GM12878 (cell line): ENCODE measurements around the gene ISLR. TPM values are rescaled to one million over a fixed set of nuclear protein-coding genes. Genes with fewer than 3 reads are reported as not detected.

ENCODE experiments used
- ATAC-seq: fragments of 200-7000 bp; cut with Tn5 transposase; 3 replicates; pipeline ENCODE4 v1.9.1; 2020; ENCODE audit warnings: mild to moderate bottlenecking, moderate library complexity
- BruUV-seq: library from RNA; stranded (reverse); fragments of 400-500 nt; replicated peaks from 2 replicates; lab custom pipeline; 2021; lab: Mats Ljungman, UMichigan
- CTCF ChIA-PET: fragments of 300-600 bp; sonication (Branson Sonifier 250); formaldehyde crosslinking; extraction: SDS; loops from one replicate; lab custom pipeline; 2021; ENCODE audit warnings: inconsistent platforms; lab: Yijun Ruan, JAX
- POLR2A ChIA-PET: fragments of 350-600 bp; formaldehyde crosslinking; extraction: SDS; loops from one replicate; lab custom pipeline; 2021; ENCODE audit warnings: inconsistent platforms; lab: Charles Lee
- RAD21 ChIA-PET: fragments of 300-600 bp; sonication (Branson Sonifier 250); formaldehyde crosslinking; loops from one replicate; lab custom pipeline; 2023; ENCODE audit warnings: antibody characterized with exemption; ENCODE audit not compliant: unreplicated experiment; lab: Charles Lee
- SMC1A ChIA-PET: fragments of 300-600 bp; sonication (Branson Sonifier 250); formaldehyde crosslinking; loops from one replicate; lab custom pipeline; 2023; ENCODE audit not compliant: unreplicated experiment, uncharacterized antibody; lab: Charles Lee
- DNase-seq: peaks from one replicate; pipeline ENCODE4 v3.0.0-alpha.2; 2011; ENCODE audit warnings: low read depth, low spot score
- FAIRE-seq: peaks from 3 replicates; lab custom pipeline; 2011; peaks lifted over from hg19 to GRCh38; lab: Jason Lieb, UNC
- H2AFZ ChIP-seq: 2 replicates; pipeline ENCODE4 v1.6.0; 2011; ENCODE audit warnings: low read depth, low read length, control low read depth; ENCODE audit not compliant: control insufficient read depth
- H3K27ac ChIP-seq: 2 replicates; pipeline ENCODE4 v1.5.1; 2011; ENCODE audit warnings: control low read depth; ENCODE audit not compliant: control insufficient read depth, insufficient read depth
- H3K27me3 ChIP-seq, 2 experiments: replicated peaks in 1 of 2; 2 replicates each; pipeline versions ENCODE4 v1.6.0 to v1.6.1; 2011; ENCODE audit warnings: low read length in 1 of 2; ENCODE audit not compliant: control insufficient read depth in 2 of 2, insufficient read depth in 2 of 2
- H3K36me3 ChIP-seq, 2 experiments: 2 replicates each; pipeline ENCODE4 v1.5.1; 2011; ENCODE audit warnings: low read length in 1 of 2; ENCODE audit not compliant: control insufficient read depth in 2 of 2, insufficient read depth in 2 of 2
- H3K4me1 ChIP-seq: 2 replicates; pipeline ENCODE4 v1.6.1; 2011; ENCODE audit warnings: mild to moderate bottlenecking, low read length, moderate library complexity, mixed read lengths; ENCODE audit not compliant: control insufficient read depth, insufficient read depth
- H3K4me2 ChIP-seq: 2 replicates; pipeline ENCODE4 v1.6.0; 2011; ENCODE audit warnings: control low read depth; ENCODE audit not compliant: control insufficient read depth, insufficient read depth
- H3K4me3 ChIP-seq: fragments of 200-600 bp; sonication (generic); 2 replicates; pipeline ENCODE4 v1.5.1; 2016
- H3K79me2 ChIP-seq: 2 replicates; pipeline ENCODE4 v1.6.0; 2011; ENCODE audit warnings: low read length; ENCODE audit not compliant: control insufficient read depth, insufficient read depth
- H3K9ac ChIP-seq: 2 replicates; pipeline ENCODE4 v1.8.0; 2011; ENCODE audit warnings: low read length, control low read depth, mixed read lengths; ENCODE audit not compliant: control insufficient read depth, insufficient read depth
- H3K9me3 ChIP-seq: replicated peaks from 3 replicates; pipeline ENCODE4 v1.5.1; 2011; ENCODE audit warnings: mild to moderate bottlenecking, low read length; ENCODE audit not compliant: control insufficient read depth, insufficient read depth
- H4K20me1 ChIP-seq: 2 replicates; pipeline ENCODE4 v1.6.0; 2011; ENCODE audit not compliant: control insufficient read depth, insufficient read depth
- CHD4 ChIP-seq: fragments of 200-600 bp; sonication (generic); IDR thresholded peaks from 2 replicates; pipeline ENCODE4 v1.6.1; 2016; ENCODE audit warnings: mild to moderate bottlenecking
- CREB1 ChIP-seq: IDR thresholded peaks from 2 replicates; pipeline ENCODE4 v1.6.1; 2012; ENCODE audit warnings: low read depth, mild to moderate bottlenecking, inconsistent platforms
- CREM ChIP-seq: IDR thresholded peaks from 2 replicates; pipeline ENCODE4 v1.6.1; 2014; ENCODE audit warnings: antibody characterized with exemption, low read depth
- ETV6 ChIP-seq, 2 experiments: fragments of 450-650 bp in 1 of 2; IDR thresholded peaks in 1 of 2; conservative IDR thresholded peaks in 1 of 2; 2 replicates each; pipeline ENCODE4 v1.6.1; 2014; ENCODE audit warnings: antibody characterized with exemption in 1 of 2, borderline replicate concordance in 1 of 2, low read depth in 1 of 2, mild to moderate bottlenecking in 1 of 2, moderate library complexity in 1 of 2
- FOXM1 ChIP-seq: IDR thresholded peaks from 2 replicates; pipeline ENCODE4 v1.6.1; 2012; ENCODE audit warnings: low read depth, mild to moderate bottlenecking, inconsistent platforms, low read length, moderate library complexity
- HDAC2 ChIP-seq: fragments of 200-600 bp; sonication (generic); IDR thresholded peaks from 2 replicates; pipeline ENCODE4 v1.6.1; 2017
- MLLT1 ChIP-seq: fragments of 450-650 bp; IDR thresholded peaks from 2 replicates; pipeline ENCODE4 v1.6.1; 2016; ENCODE audit warnings: mild to moderate bottlenecking
- NFIC ChIP-seq: IDR thresholded peaks from 2 replicates; pipeline ENCODE4 v1.6.1; 2012; ENCODE audit warnings: low read depth, mild to moderate bottlenecking, inconsistent platforms, low read length, moderate library complexity
- NR2F1 ChIP-seq: fragments of 450-650 bp; conservative IDR thresholded peaks from 2 replicates; pipeline ENCODE4 v1.6.1; 2017; ENCODE audit warnings: mild to moderate bottlenecking
- POU2F2 ChIP-seq: IDR thresholded peaks from 3 replicates; pipeline ENCODE4 v1.6.1; 2011; ENCODE audit warnings: low read depth, mild to moderate bottlenecking, low read length, borderline replicate concordance
- RAD51 ChIP-seq: fragments of 450-650 bp; IDR thresholded peaks from 2 replicates; pipeline ENCODE4 v1.6.1; 2016; ENCODE audit warnings: moderate library complexity, mild to moderate bottlenecking, inconsistent platforms
- RCOR1 ChIP-seq: conservative IDR thresholded peaks from 2 replicates; pipeline ENCODE4 v1.6.1; 2012; ENCODE audit warnings: low read depth, low read length, improper control_type of control experiment
- RELA ChIP-seq: fragments of 450-650 bp; IDR thresholded peaks from 2 replicates; pipeline ENCODE4 v1.8.0; 2014; ENCODE audit warnings: borderline replicate concordance; ENCODE audit not compliant: partially characterized antibody
- SRF ChIP-seq, 2 experiments: IDR thresholded peaks; 2 replicates each; pipeline ENCODE4 v1.6.1; 2011; ENCODE audit warnings: low read depth in 2 of 2, low read length in 2 of 2, mild to moderate bottlenecking in 1 of 2, moderate library complexity in 1 of 2
- WRNIP1 ChIP-seq: IDR thresholded peaks from 2 replicates; pipeline ENCODE4 v1.6.1; 2011; ENCODE audit warnings: low read depth, low read length, improper control_type of control experiment, borderline replicate concordance
- ZBTB4 ChIP-seq: fragments of 450-650 bp; formaldehyde crosslinking; IDR thresholded peaks from 2 replicates; pipeline ENCODE4 v1.4.0; 2022; ENCODE audit warnings: mild to moderate bottlenecking, moderate library complexity
- ZNF217 ChIP-seq: fragments of 450-650 bp; IDR thresholded peaks from 2 replicates; pipeline ENCODE4 v1.6.1; 2017; ENCODE audit warnings: antibody characterized with exemption, mild to moderate bottlenecking
- WGBS: methylation state at CpG from one replicate; pipeline ENCODE4 v1.1.6; 2016; ENCODE audit warnings: low lambda C conversion rate; ENCODE audit not compliant: insufficient replicate concordance, insufficient coverage; ENCODE audit errors: missing lambda C conversion rate; 5-methylcytosine and 5-hydroxymethylcytosine counted together
- in situ Hi-C: fragments of 300-500 bp; cut with MboI; formaldehyde crosslinking; loops from 9 replicates; pipeline ENCODE4 v1.14.3; 2018; ENCODE audit warnings: mixed read lengths
- intact Hi-C: fragments of 100-400 bp; cut with micrococcal nuclease; formaldehyde crosslinking; loops from one replicate; pipeline ENCODE4 v1.14.2; 2022; ENCODE audit not compliant: unreplicated experiment
- polyA plus RNA-seq, 11 experiments: library from polyadenylated mRNA; depleted of rRNA in 4 of 11; unstranded in 6 of 11; stranded (reverse) in 5 of 11; fragments of >200 nt; fragmentation: Nextera tagmentation in 4 of 11; fragmentation: Illumina TruSeq in 1 of 11; extraction: Ambion mirVana in 4 of 11; extraction: Trizol in 1 of 11; gene quantifications; 1 replicate in 1 of 11; 2 replicates in 10 of 11; pipeline versions ENCODE4 v1.2.1 to v1.2.3, GENCODE V29; 2011 to 2016; ENCODE audit warnings: inconsistent platforms in 2 of 11, missing spikeins in 2 of 11, low read depth in 1 of 11
- total RNA-seq, 4 experiments: library from RNA; depleted of rRNA in 3 of 4; stranded (reverse); fragments of >200 nt in 3 of 4; fragmentation: Illumina TruSeq in 1 of 4; extraction: Trizol in 1 of 4; gene quantifications; 2 replicates each; pipeline versions ENCODE4 v1.2.1 to v1.2.3, GENCODE V29; 2013 to 2021
- TF ChIP-seq, protein P1 (sequence below): IDR thresholded peaks from 2 replicates; pipeline ENCODE4 v1.6.1; 2012; ENCODE audit warnings: low read depth, low read length, improper control_type of control experiment

ISLR gene
- total and polyA plus RNA-seq, 10 of the 15 experiments (the other 5 are each of a cell fraction or from before 2014, with no cell fraction given) = 0.03 to 1.8 (median 0.54) TPM

DNA sequence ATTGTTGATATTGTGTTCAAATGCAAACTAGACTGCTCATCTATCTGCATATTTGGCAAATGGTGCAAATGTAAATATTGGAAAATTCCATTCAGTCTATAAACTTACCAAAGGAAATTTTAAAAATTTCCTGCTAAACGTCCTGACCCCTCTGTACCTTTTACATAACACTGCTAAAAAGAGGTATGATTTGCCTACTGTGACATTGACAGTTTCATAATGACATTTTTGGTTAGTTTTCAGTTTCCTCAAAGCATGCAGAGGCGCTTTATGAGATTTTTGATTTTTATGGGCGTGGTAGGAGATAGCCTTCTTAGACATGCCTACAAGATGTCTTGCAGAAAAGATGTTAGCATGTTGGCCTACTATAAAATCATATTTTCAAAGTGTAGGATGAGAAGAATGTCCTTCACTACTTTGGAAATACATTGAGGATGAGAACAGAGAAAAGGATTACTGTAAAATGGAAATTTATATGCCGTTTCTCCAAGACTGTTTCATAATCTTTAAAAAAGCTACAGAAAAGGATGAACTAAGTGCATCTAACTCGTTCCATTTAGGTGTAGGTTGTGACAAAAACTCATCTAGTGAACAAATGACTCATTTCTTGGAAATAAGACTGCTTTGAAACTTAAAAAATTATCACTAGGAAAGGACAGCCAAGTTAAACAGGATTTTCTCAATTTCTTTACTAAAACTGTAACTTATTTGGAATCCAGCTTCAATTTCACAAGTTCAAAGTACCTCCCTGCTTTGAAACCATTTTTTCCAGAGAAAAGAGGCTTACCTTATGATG is 14.5 kb upstream of the ISLR start:
- DNase-seq (peak; percentile 69), FAIRE-seq (peak; percentile 84), ATAC-seq (peak; percentile 97)
- in situ Hi-C loops (no loop called here), intact Hi-C loops (no loop called here)
- H3K27ac ChIP-seq = peak overlapping the region; percentile 82
- H3K27me3 ChIP-seq = no peaks in the 10 kb centered on the region
- SMC1A ChIA-PET = interaction anchor here (0.8 kb wide), 1 partner anchor 37 kb away, joined by 4 read pairs; no protein-coding TSS in a partner anchor
- no peaks in the 10 kb centered on the region for H3K79me2 ChIP-seq
- CTCF ChIA-PET = no interaction called here
- POLR2A ChIA-PET = no interaction called here
- H3K4me3 ChIP-seq = peak overlapping the region; percentile 1; the same call in 1 of the 2 replicates
- peak overlapping the region; percentile 35; the same call in 1 of the 2 replicates for H3K9ac ChIP-seq
- BruUV-seq = no TSS peak
- H2AFZ ChIP-seq = peak overlapping the region; percentile 36; the same call in 1 of the 2 replicates
- RAD21 ChIA-PET = no interaction called here
- peaks cover 33% of the 10 kb centered on the region for H3K4me1 ChIP-seq
- H3K36me3 ChIP-seq = no peaks in the 10 kb centered on the region
- H3K9me3 ChIP-seq = no peaks in the 10 kb centered on the region
- peak overlapping the region; percentile 64 for H3K4me2 ChIP-seq
- 10% methylated on average over 5 of the region's 5 CpGs for WGBS
- H4K20me1 ChIP-seq = no peaks in the 10 kb centered on the region
- no peak for TF ChIP-seq ZNF217
- no peak for TF ChIP-seq HDAC2
- TF ChIP-seq CREM = peak; percentile 77
- peak; percentile 53 for TF ChIP-seq RELA
- peak; percentile 79; the same call in 2 of the 3 replicates for TF ChIP-seq POU2F2
- TF ChIP-seq CREB1 = peak; percentile 66; the same call in 1 of the 2 replicates
- TF ChIP-seq ZBTB4 = no peak
- peak in 1 of 2 experiments; percentile 13; a peak in 1 of 4 replicates for TF ChIP-seq SRF (IDR thresholded peaks at IDR 0.05; ENCODE audit: low read depth in 2 of 2, low read length in 2 of 2)
- TF ChIP-seq NFIC = peak; percentile 86; the same call in 1 of the 2 replicates
- TF ChIP-seq FOXM1 = peak; percentile 87; the same call in 1 of the 2 replicates
- TF ChIP-seq CHD4 = no peak
- 0 out of 2 replicates have a peak, but pooled peaks have one; percentile 78 for TF ChIP-seq RCOR1
- no peak for TF ChIP-seq MLLT1
- TF ChIP-seq NR2F1 = peak; percentile 34; the same call in 1 of the 2 replicates
- TF ChIP-seq, protein P1, sequence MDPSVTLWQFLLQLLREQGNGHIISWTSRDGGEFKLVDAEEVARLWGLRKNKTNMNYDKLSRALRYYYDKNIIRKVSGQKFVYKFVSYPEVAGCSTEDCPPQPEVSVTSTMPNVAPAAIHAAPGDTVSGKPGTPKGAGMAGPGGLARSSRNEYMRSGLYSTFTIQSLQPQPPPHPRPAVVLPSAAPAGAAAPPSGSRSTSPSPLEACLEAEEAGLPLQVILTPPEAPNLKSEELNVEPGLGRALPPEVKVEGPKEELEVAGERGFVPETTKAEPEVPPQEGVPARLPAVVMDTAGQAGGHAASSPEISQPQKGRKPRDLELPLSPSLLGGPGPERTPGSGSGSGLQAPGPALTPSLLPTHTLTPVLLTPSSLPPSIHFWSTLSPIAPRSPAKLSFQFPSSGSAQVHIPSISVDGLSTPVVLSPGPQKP = no peak
- no peak for TF ChIP-seq RAD51
- peak in 1 of 2 experiments; percentile 28; a peak in 1 of 4 replicates for TF ChIP-seq ETV6 (conservative IDR thresholded peaks at IDR 0.05 in 1 of 2, IDR thresholded peaks at IDR 0.05 in 1 of 2; ENCODE audit: borderline replicate concordance in 1 of 2, low read depth in 1 of 2)
- no peak for TF ChIP-seq WRNIP1
